GM12891 (cell line): ENCODE measurements around the gene CYBB.

Experiments used
- PAX5 ChIP-seq: IDR thresholded peaks from 2 replicates; pipeline ENCODE4 v1.6.1; 2011; ENCODE audit warnings: low read length, moderate library complexity, mild to moderate bottlenecking; ENCODE audit not compliant: insufficient read depth, severe bottlenecking
- POLR2A ChIP-seq: IDR thresholded peaks from 2 replicates; pipeline ENCODE4 v1.6.1; 2011; ENCODE audit warnings: low read depth, low read length, control low read depth
- POLR2AphosphoS5 ChIP-seq: IDR thresholded peaks from 2 replicates; pipeline ENCODE4 v1.6.1; 2011; ENCODE audit warnings: low read depth, low read length, control low read depth
- POU2F2 ChIP-seq: IDR thresholded peaks from 2 replicates; pipeline ENCODE4 v1.6.1; 2011; ENCODE audit warnings: low read depth, mild to moderate bottlenecking, control low read depth, low read length, moderate library complexity
- SPI1 ChIP-seq: IDR thresholded peaks from 2 replicates; pipeline ENCODE4 v1.6.1; 2011; ENCODE audit warnings: low read depth, low read length, control low read depth
- TAF1 ChIP-seq: IDR thresholded peaks from 2 replicates; pipeline ENCODE4 v1.6.1; 2011; ENCODE audit warnings: low read depth, low read length, control low read depth

DNA sequence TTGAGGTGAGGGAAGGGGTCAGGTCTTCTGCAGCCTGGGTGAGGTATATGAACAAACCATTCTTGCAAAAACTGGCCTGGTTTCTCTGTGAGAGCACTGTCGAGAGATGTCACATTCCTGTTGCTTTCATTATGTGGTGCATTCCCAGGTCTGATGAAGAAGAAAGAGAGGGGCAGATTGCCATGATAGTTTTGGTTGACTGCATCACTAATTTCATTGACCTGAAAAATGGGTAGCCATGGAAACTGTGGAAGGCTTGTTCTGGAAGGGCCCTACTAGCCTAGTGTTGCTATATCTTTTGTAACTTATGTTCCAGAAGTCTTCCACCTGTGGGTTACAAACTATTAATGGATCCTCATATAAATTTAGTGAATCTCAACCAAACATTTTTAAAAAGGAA lies 32.9 kb upstream of the CYBB start:
- TF ChIP-seq POLR2A (no peak), POLR2AphosphoS5 (no peak), TAF1 (no peak), SPI1 (no peak), PAX5 (no peak), POU2F2 (no peak)
